Placental epithelial cell (primary cell): ENCODE data around the gene TBC1D30. TPM values are rescaled to one million over a fixed set of nuclear protein-coding genes. Genes with fewer than 3 reads are reported as not detected.

ENCODE experiments used
- total RNA-seq: library from RNA; depleted of rRNA; stranded (reverse); fragments of >200 nt; gene quantifications from 2 replicates; pipeline ENCODE4 v1.2.3, GENCODE V29; 2012

Gene TBC1D30, protein sequence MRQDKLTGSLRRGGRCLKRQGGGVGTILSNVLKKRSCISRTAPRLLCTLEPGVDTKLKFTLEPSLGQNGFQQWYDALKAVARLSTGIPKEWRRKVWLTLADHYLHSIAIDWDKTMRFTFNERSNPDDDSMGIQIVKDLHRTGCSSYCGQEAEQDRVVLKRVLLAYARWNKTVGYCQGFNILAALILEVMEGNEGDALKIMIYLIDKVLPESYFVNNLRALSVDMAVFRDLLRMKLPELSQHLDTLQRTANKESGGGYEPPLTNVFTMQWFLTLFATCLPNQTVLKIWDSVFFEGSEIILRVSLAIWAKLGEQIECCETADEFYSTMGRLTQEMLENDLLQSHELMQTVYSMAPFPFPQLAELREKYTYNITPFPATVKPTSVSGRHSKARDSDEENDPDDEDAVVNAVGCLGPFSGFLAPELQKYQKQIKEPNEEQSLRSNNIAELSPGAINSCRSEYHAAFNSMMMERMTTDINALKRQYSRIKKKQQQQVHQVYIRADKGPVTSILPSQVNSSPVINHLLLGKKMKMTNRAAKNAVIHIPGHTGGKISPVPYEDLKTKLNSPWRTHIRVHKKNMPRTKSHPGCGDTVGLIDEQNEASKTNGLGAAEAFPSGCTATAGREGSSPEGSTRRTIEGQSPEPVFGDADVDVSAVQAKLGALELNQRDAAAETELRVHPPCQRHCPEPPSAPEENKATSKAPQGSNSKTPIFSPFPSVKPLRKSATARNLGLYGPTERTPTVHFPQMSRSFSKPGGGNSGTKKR
- 0.11 and 0.39 TPM in 2 replicates for total RNA-seq

DNA sequence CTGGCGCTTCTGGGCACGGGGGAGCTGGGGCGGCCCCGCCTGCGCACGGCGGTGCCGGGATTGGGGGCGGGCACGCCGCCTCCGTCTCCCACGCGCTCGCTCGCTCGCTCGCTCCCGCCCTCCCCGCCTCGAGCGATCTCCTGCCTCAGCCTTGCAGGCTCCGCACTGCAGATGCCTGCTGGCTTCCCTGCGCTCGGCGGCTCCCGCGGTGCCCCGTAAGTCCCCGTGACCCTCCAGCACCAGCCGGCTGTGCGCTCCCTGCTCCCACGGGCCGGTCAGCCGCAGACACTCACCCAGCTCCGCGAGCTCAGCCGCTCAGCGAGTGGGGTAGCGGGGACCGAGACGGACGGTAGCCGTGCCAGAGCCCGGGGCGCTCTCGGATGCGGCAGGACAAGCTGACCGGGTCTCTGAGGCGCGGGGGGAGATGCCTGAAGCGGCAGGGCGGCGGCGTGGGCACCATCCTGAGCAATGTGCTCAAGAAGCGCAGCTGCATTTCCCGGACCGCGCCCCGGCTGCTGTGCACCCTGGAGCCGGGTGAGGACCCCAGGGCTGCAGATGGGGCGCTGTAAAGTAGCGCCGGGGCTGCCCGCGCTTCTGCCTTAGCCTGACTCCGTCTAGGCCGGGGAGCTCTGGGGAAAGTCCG, at the start of gene TBC1D30:
TBC1D30 (plus strand) TSS at position 148 of the 643 bp plus-strand sequence; CDS start at position 381, 233 bp downstream.

Other genes starting within 250 kb of the TBC1D30 start
- 5.9 and 6.4 TPM in 2 replicates for gene RASSF3, start 214.2 kb upstream of the TBC1D30 start, total RNA-seq
- gene GNS, start 65.2 kb upstream of the TBC1D30 start, total RNA-seq: 93.0 and 106 TPM in 2 replicates